ENCODE results near the gene A1CF.
"Not testable (repeated sequence)": the region's sequence is repeated elsewhere in the genome, so short reads cannot be mapped to it uniquely, and the experiment has no call there.

Gene A1CF

DNA sequence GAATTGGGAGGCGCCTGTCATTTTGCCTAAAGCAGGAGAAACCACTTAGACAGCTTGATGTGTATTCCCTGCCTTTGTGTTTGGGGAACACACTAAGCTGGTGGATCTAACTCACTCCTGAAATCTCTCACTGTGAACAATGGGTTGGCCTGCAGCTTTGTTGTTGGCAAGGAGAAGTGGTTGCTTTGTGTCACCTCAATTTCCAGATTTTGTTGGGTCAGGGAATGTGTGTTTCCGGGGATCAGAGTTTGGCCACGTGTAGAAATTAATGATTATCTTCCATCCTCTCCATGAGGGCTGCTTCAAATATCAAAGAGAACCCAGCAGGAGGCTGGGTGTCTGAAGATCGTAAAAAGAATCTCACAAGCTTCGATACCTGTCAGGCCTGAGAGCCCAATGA lies 27.8 kb downstream of the A1CF start:
- DNase-seq: no peak

DNA sequence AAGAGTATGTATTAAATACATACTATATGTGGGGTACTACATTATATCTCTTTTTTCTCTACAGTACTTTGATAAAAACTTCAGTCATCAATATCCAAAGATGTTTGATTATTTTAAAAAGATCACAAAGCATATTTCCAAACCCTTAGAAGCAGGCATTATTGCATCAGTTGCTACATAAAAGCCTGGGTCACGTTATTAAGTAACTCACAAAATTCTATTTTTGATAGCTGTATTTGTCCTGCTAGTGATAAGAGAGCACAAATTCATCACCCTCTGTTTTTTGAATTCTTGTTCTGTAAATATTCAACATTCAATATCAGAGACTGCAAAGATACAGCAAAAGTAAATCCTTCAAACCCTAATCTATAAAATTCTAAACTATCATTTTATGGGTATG lies 30.0 kb downstream of the A1CF start:
- no peak for DNase-seq

DNA sequence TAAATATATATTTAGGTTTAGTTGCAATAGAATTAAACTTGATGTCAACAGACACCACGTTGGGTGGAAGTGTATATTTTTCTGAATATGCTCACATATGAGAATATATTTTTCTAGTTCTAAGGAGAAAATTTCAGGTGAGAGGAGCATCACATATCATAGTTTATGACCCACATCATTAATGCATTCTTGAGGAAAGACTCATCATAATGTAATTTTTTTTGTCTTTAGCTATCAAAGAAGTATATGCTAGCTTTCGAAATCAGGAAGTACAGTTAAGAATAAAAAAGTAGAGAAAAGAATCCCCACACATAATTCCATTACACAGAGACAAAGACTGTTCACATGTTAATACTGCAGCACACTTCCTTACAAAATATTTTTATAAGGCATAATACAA lies 30.4 kb downstream of the A1CF start:
- DNase-seq: no peak

DNA sequence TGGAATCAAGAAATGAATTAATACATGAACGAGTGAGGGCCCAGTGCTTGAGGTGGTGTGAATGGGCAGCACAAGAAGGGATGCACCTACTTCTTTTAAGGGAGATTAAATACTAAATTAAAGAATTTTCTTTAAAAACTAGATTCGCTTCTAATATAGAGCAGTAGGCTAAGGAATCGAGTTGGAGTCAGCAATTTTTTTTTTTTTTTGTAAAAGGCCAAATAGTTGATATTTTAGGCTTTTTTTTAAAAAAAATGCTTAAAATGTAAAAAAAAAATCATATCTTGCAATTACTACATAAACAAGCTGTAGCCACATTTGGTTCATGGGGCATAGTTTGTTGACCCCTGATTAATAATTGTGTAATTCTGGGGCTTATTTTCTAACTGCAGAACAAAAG lies 31.9 kb downstream of the A1CF start:
- no peak for DNase-seq

DNA sequence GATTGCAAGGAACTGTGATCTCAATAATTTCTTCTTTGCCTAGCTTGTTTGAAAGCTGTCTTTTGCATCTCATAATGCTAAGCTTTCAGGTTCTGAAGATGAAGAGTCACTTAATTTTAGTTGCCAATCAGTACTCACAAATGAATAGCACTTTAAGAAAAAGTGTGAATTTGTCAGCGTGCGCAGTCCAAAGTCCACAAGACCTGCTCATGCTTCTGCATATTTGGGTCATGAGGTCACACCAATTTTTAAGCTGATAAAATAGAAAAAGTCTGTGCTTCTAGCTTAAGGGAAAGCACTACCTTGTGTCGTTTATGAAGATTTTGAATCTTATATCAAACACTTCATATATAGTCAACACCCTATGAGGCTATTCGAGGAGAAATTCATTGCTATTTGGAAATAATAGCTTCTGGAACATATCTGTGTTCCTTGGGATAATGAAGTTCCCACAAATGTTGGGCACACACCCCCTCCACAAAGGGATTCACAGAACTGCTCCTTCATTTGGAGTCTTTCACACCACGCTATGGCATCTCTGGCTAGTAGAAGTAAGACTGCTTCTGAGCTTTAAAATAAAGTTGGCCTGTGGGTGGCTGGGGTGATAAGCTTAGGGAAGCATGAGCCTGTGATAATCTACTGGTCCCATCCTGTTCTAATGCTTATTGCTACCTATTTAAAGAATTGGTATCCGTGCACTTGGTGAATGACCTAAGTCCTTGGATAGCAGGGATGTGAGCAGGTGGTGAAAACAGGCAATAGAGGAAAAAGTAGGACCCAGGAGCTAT lies 33.3 kb downstream of the A1CF start:
- DNase-seq: peak; percentile 4

DNA sequence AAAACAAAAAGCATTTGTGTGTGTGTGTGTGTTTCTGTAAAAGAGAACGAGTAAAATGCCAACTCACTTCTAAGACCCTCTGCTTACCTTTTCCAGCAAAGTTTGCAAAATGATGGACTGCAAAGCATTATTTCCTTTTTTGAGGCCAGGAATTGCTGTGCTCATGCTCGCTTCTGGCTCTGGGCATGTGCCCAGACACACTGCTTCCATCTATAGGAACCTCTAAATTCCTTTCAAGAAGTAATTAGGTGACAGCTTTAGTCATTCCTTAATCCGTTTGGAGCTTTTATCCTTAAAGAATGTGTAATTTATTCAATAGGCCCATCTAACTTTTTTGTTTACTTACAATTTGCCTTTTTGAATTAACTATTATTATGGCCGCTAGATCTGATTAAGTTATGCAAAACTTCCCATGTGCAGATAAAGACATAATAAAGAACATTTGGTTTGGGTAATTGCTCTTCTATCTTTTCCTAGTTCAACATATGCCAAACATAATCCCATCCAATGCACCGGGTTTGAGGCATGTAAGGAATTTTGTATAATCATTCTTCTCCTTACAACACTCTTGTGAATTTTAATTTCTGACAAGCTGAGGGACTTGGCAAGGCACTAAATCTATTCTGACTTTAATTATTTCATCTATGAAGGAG lies 34.7 kb downstream of the A1CF start:
- peak; percentile 41 for DNase-seq

DNA sequence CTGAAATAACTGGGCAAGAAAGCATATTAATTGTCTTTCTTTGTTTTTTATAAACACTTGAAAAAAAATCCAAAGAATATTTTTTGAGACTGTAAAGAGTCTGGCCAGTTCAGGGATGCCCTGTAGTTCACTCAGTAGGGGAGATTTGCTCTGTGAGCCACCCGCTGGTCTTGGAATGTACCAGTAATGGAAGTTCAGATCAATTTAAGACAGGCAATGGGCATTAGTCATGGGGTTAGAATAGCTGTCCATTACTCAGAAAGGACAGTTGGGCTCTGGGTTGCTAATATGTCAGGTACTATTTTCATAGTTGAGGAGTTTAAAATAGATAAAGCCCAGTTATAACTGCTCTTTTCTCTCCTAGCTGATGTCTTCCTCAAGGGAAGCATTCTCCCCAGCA lies 38.7 kb downstream of the A1CF start:
- peak; percentile 26 for DNase-seq

DNA sequence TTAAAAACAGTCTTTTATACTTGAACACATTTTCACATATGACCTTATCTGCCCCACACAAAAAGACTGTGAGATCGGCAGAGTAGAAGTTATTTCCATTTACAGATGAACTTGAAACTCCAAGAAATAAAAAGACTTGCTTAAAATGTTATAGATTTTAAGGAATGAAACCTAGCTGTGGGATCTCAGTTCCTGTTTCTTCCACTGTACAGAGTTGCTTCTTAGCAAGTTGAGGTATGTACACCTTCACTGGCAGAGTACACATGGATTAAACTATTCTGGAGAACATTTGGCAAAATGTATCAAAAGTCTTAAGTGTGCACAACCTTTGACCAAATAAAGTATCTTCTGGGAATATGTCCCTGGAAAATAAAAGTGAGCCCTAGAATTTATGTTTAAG lies 48.3 kb downstream of the A1CF start:
- DNase-seq: no peak

DNA sequence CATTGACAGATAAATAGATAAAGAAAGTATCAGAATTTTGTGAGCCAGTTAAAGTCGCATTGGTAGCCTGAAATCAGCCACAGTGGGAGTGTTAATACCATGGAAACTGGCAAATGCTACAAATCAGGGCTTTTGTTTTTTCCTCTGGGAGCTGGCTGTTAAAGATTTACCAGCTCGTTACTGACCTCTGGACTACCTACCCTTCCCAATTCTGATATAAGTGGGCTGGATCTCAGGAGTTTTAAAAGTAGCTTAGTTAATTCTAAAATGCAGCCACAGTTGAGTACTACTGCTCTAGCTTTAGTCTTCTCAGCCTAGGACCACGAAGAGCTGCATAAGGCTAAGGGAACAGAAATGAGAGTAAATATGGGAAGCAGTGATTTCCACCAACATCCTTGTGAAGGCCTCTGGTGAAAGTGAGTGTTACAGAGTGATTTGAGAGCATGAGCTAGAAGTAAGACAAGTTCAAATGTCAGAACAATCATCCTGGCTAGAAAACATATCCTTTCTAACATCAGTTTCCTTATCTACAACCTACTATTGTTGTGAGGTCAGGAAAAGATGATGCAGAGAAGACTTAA lies 53.2 kb downstream of the A1CF start:
- no peak for DNase-seq

DNA sequence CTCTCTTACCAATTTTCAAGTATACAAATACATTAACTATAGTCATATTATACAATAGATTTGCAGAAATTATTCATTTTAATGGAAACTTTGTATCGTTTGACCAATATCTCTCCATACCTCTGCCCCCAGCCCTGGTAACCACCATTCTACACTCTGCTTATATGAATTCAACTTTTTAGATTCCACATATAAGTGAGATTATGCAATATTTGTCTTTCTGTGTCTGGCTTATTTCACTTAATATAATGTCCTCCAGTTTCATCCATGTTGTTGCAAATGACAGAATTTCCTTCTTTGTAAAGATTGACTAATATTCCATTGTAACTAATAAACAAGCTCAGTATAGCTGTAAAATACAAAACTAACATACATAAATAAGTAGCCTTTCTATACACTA lies 55.4 kb downstream of the A1CF start:
- no peak for DNase-seq

DNA sequence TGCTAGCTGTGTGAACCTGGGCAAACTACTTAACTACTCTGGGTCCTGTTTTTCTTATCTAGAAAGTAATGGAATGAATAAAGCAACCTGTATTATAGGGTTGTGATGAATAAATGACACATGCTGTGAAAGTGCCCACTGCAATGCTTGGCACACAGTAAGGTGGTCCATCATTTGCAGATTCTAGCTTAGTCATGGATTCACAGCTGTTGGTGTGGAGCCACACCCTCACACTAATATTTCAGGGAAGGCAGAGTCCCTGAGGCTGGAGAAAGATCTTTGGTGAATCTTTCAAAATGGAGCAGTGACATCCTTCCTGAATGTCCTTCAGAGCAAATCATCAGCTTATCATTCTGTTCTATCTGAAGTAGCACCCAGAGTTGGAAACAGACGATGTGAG lies 60.6 kb downstream of the A1CF start:
- DNase-seq: no peak

DNA sequence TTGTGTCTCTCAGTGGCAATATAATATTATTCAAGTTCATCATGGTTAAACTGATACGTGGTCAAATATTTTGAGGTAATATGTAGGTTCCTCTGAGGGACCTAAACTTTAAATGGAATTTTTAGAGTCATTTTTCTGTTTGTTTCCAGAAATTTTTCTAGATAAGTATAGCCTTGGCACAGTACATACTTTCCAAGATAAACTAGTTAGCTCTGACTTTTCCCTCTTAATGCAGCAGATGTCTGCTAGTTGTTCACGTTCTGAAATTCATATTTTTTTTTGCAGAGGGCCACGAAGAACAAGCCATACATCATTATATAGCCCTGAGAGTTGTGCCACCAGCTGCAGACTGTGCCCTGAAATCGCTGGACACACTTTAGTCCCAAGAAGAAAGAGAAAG lies 61.6 kb downstream of the A1CF start:
- no peak for DNase-seq

DNA sequence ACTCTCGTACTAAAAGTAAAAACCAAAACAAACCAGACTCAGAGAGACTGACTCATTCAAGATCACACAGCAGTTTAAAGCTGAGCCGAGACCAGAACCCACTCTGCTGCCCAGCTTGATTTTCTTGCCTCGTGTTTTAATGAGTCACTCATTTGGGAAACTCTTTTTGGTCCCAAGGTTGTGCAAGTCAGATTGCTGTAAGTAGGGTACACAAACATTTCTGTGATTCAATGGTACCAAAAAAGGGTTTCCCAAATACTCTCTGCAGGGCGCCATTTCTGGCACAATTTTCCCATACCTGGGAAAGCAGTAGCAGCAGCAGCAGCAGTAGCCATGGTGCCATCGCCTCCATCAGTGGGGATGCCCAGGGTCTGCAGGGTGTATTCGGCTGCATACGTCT lies 75.8 kb downstream of the A1CF start:
- DNase-seq: peak; percentile 5

DNA sequence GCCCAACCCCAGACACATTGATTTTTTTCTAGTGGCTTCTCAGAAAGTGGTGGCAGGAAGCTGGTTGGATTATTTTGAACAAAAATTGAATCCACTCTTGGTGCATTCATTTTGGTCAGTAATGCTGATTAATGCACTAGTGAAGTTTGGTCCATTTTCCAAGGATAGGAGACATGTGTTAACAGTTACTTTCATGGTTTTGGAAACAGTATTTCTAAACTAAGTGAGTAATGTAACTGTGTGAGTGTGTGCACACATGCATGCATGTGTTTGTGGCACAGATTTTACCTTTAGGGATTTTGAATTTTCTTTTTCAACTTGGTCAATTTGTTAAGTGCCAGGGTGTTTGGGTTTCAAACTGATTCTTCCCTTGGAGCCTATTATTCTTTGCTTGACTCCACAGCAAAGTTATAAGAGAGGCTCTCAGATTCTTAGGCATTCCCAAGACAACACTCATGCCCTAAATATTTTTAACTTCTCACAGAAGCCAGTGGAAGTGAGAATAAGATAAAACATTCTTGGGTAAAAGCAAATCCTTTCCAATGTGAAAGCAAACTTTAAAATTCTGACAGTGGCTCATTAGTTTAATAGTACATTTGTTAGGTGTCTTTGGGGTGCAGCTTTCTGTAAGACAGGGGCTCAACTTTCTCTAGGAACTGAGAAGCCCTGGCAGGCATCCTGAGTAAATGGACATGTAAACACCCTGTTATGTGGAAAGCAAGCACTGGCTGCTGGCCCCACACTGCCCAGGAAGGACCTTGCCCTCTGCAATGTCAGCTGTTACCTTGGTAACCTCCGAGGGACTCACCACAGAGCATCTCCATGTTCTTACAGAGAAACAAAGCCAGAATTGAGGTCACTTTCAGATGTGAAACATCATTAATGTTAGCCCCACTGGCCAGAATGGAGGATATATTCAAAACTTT lies 77.3 kb downstream of the A1CF start:
- DNase-seq: peak; percentile 16

DNA sequence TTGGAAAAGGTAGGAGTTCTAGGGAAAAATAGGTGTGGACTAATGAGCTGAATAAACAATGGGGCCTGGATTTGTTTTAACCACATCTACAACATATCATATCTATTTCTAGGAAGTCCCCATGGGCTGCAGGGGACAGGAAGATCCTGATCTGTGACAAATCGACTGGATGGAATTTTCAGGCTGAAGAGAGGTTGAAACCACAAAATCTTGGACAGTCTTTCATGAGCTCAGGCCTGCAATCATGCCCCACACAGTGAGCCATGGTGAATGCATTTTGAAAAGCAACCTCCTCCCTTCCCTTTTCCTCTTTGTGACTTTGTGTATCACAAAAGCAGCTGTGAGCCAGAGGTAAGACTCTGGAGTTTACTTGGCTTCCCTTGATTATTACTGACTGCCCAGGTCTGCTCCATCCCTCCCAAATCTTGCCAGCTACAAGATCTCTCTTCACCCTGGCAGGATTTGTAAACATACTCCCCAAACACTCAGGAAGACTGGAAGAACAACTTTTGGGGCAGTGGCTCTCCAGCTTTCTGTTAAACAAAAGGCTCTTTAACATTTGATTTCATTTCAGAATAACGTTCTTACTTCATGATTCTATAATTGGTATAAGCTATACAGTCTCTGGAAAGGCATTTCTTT lies 79.3 kb downstream of the A1CF start:
- DNase-seq: peak; percentile 5

DNA sequence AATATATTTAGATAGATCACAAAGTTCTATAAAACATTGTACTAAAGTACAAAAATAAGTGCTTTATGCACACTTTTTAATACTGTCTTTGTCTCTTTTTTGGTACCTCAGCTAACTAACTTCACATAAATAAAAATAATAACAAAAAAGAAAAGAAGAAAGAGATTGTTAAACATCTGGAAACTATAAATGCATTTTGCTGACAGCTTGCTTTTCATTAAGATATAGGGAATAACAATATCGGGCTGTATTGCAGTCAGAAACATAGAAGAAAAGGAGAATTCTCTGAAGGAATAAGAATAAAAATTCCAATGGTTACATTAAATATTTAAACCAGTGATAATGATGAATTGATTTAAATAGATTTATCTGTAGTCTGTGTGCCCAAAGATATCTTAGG lies 85.8 kb downstream of the A1CF start:
- no peak for DNase-seq

DNA sequence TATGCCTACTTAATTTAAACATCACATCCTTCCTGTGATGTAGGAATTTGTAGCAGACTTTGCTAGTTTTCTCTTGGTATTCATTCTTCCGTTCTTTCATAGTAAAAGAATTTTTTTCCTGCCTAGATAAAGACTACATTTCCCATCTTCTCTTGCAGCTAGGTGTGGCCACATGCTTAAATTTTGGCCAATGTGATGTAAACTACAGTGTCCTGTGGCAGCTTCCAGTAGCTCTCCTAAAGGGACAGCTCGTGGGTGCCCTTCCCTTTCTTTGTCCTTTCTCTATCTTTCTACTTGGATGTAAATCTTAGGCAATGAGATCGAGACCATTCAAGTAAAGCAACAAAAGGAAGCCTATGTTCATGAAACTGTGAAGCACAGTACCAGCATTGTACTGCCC lies 87.1 kb downstream of the A1CF start:
- no peak for DNase-seq

DNA sequence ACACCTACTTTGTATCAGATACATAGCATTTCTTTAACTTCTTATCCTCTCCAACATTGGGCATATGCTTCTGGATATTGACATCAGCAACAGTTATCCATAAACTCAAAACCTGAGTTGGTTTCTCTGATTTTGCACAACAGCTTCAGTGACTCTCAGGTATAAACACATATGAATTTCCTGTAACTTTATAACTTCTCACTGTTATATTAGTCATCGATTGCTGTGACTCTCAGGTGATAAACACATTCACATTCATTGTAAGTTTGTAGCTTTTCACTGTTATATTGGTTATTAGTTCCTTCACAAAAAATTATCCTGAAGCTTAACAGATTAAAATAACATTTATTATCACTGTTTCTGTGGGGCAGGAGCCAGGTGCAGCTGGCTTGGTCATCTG lies 88.7 kb downstream of the A1CF start:
- DNase-seq: no peak

DNA sequence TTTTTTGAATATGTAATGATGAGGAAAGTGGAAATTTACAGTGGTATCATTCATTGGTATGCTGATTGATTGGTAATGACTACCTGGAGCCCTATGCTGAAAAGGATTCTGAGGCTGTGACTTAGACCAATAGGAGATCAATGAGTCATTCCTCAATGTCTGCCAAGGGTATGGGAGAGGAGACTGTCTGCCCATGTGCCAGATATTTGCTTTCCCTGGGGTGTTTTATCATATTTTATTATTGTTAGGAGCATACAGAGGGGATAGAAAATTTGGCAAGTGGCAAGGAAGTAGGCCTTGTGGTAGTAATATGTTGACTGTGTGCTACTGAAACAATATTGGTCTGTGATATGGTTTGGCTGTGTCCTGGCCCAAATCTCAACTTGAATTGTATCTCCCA lies 90.9 kb downstream of the A1CF start:
- DNase-seq: no peak

DNA sequence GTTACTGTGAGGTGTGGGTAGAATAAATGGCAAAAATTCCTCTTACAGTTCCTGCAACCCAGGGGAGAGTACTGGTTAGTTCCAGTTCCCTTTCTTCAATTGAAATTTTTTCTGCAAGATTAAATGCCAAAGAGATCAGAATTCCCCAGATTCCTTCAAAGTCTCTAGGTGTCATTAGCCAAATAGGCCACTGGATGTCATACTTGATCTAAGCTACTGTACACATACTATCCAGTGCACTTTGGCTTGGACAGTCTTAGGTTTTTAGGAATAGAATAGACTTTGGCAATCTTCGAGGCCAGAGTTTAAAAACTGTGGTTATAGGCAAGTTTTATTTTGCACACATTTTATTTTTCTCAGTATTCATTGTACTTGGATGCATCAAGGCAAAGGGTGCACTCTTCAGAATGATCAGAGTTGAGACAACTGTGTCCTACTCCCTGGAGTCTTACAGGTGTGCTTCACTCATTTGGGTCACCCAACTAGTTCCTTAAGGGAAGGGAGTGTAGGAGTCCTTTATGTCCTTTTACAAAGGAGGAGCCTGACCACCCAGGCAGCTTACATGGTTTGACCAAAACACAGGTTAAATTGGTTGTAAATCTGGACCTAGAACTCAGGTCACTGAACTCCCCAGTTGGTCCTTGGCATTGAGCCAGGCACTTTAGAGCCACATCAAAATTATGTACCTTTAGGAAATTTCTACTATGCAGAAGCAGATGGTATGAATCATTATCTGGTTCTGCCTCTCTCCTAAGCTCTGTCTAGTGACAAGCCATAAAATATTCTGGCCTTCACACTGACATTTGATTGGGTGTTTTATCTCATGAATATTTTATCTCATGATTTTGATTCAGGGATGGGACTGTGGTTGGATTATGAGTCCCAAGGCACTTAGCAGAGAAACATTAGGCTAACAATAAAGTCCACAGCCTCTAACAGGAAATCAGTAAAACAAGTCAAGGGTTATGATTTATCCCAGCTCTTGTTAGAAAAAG lies 96.2 kb downstream of the A1CF start:
- peak; percentile 42 for DNase-seq

DNA sequence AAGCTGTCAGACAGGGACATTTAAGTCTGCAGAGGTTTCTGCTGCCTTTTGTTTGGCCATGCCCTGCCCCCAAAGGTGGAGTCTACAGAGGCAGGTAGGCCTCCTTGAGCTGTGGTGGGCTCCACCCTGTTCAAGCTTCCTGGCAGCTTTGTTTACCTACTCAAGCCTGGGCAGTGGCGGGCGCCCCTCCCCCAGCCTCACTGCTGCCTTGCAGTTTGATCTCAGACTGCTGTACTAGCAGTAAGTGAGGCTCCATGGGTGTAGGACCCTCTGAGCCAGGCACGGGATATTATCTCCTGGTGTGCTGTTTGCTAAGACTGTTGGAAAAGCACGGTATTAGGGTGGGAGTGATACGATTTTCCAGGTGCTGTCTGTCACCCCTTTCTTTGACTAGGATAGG lies 97.5 kb downstream of the A1CF start:
- DNase-seq: not testable (repeated sequence)

DNA sequence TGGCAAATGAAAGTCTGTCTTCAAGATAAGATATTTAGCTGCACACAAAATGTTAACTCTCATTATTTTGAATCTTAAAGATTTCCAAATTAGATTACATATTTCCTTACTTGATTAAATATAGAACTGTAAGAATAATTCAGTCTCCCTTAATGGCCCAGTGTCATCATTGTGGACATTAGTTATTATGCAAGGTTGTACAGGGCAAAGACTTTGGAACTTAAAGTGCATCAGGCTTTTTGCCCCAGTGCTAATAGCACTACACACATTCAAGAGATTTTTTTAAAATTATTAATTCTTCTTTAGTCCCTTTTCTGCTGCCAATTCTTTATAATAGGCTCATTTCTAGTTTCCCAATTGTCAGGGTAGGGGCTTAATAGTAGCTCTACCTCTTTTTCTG lies 103.4 kb downstream of the A1CF start:
- not testable (repeated sequence) for DNase-seq
